ENCODE results near the gene HOXA7. TPM values are rescaled to one million over a fixed set of nuclear protein-coding genes. Genes with fewer than 3 reads are reported as not detected.

The HOXA7 gene
- total RNA-seq, 6 experiments from 2014 or later, result not detected

- TF ChIP-seq POLR2A (IDR thresholded peaks at IDR 0.05) (no peak), CTCF (IDR thresholded peaks at IDR 0.05) (no peak)
- H3K4me3 ChIP-seq, result no peak overlapping the region
- 15% methylated on average over 4 of the region's 15 CpGs for WGBS (ENCODE audit: insufficient coverage, low coverage, low lambda C conversion rate, missing lambda C conversion rate)
- H3K36me3 ChIP-seq, result no peaks in the 10 kb centered on the region
- intact Hi-C loops (cut with DNase I), result no loop called here
- H3K9me3 ChIP-seq, result no peaks in the 10 kb centered on the region
- peaks cover 36 to 86% of the 10 kb centered on the region in 2 donors for H3K27me3 ChIP-seq
- H3K27ac ChIP-seq, result no peak overlapping the region
- DNase-seq (peak in 1 of 3 donors; percentile 10), ATAC-seq (no peak)
- H3K4me1 ChIP-seq, result peaks cover 0 to 24% (median 5%) of the 10 kb centered on the region in 4 donors
Observed at GRCh38 chr7:27191161-27191731, 34.8 kb upstream of the HOXA7 start.

GRCh38 chr7:27189997-27190748, 33.7 kb upstream of the HOXA7 start:
- Histone ChIP-seq H3K27ac (no peak overlapping the region), H3K4me1 (peaks cover 0 to 24% (median 5%) of the 10 kb centered on the region in 4 donors), H3K27me3 (peaks cover 31 to 87% of the 10 kb centered on the region in 2 donors), H3K4me3 (no peak overlapping the region), H3K9me3 (no peaks in the 10 kb centered on the region), H3K36me3 (no peaks in the 10 kb centered on the region)
- 23% methylated on average over 6 of the region's 7 CpGs for WGBS (ENCODE audit: insufficient coverage, low coverage, low lambda C conversion rate, missing lambda C conversion rate)
- TF ChIP-seq CTCF (IDR thresholded peaks at IDR 0.05) (no peak), POLR2A (IDR thresholded peaks at IDR 0.05) (no peak)
- intact Hi-C loops (cut with DNase I), result no loop called here
- DNase-seq (no peak), ATAC-seq (no peak)

GRCh38 chr7:27189295-27189996, 33.0 kb upstream of the HOXA7 start:
- peak in 2 of 4 donors; percentile 3 to 8 for ATAC-seq
- Histone ChIP-seq H3K4me1 (peaks cover 0 to 29% (median 5%) of the 10 kb centered on the region in 4 donors), H3K9me3 (no peaks in the 10 kb centered on the region), H3K4me3 (no peak overlapping the region), H3K27ac (no peak overlapping the region), H3K27me3 (peaks cover 27 to 87% of the 10 kb centered on the region in 2 donors), H3K36me3 (no peaks in the 10 kb centered on the region)
- 0% methylated on average over 2 of the region's 22 CpGs for whole genome bisulfite sequencing (ENCODE audit: insufficient coverage, low coverage, low lambda C conversion rate, missing lambda C conversion rate)
- intact Hi-C loops (cut with DNase I), result no loop called here
- peak in 1 of 3 donors; percentile 37 for DNase-seq
- TF ChIP-seq POLR2A (IDR thresholded peaks at IDR 0.05), result no peak
- TF ChIP-seq CTCF (IDR thresholded peaks at IDR 0.05), result no peak

- DNase-seq, result peak in 2 of 3 donors; percentile 37 to 52
- peaks cover 0 to 32% (median 5%) of the 10 kb centered on the region in 4 donors for H3K4me1 ChIP-seq
- peak in 3 of 4 donors; percentile 12 to 19 (median 15) for ATAC-seq
- H3K27me3 ChIP-seq, result peaks cover 19 to 87% of the 10 kb centered on the region in 2 donors
- TF ChIP-seq POLR2A (IDR thresholded peaks at IDR 0.05) (no peak), CTCF (IDR thresholded peaks at IDR 0.05) (no peak)
- H3K27ac ChIP-seq, result no peak overlapping the region
- no peaks in the 10 kb centered on the region for H3K36me3 ChIP-seq
- no peak overlapping the region for H3K4me3 ChIP-seq
- intact Hi-C loops (cut with DNase I), result no loop called here
- 4% methylated on average over 25 of the region's 49 CpGs for WGBS (ENCODE audit: insufficient coverage, low coverage, low lambda C conversion rate, missing lambda C conversion rate)
- no peaks in the 10 kb centered on the region for H3K9me3 ChIP-seq
Observed at GRCh38 chr7:27188386-27189294, 32.2 kb upstream of the HOXA7 start.
